HG02763 (cell line): ENCODE data around the gene SPECC1.
"Not testable (repeated sequence)": the region's sequence is repeated elsewhere in the genome, so short reads cannot be mapped to it uniquely, and the experiment has no call there.

ENCODE experiments used
- ATAC-seq: cut with Tn5 transposase; IDR thresholded peaks from one replicate; pipeline ENCODE4 v1.9.1; 2021; ENCODE audit warnings: mild to moderate bottlenecking, moderate library complexity; ENCODE audit not compliant: unreplicated experiment

SPECC1 gene

GRCh38 chr17:20158580-20158979 is 149.4 kb downstream of the SPECC1 start:
- no peak for ATAC-seq

DNA sequence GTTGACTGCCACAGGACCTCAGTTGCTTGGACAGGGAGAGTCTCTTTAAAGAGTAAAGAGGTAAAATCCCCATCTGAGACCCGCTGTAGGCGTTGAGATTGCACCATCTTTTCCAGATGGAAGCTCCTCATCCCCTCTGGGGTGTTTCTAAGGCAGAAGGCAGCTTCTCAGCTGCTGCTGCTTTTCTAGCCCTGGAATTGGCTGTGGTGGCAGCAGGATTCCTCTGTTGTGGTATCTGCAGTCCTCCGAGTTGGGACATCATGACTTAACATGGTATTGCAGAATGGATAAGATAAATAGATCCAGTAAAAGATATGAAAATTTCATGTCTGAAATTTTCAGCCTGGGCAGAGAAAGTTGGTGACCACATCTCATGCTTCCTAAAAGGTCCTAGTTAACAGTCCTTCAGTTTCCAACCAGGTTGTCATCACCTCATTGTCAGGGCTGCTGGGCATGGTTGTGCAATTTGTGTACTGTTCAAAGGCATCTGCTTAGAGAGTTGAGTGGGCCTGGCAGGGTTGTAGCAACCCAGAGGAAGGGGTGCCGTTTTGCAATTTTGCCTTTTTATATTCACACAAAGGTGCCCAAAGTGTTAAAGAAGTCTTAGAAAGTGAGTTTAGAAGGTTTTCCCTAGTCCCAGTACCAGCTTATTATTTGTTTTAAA is 150.4 kb downstream of the SPECC1 start:
- no peak for ATAC-seq

DNA sequence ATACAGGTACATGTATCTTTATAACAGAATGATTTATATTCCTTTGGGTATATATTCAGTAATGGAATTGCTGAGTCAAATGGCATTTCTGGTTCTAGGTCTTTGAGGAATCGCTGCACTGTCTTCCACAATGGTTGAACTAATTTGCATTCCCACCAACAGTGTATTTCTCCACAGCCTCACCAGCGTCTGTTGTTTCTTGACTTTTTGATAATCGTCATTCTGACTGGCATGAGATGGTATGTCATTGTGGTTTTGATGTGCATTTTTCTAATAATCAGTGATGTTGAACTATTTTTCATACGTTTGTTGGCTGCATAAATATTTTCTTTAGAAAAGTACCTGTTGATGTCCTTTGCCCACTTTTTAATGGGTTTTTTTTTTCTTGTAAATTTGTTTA is 156.4 kb downstream of the SPECC1 start:
- ATAC-seq, result not testable (repeated sequence)

DNA sequence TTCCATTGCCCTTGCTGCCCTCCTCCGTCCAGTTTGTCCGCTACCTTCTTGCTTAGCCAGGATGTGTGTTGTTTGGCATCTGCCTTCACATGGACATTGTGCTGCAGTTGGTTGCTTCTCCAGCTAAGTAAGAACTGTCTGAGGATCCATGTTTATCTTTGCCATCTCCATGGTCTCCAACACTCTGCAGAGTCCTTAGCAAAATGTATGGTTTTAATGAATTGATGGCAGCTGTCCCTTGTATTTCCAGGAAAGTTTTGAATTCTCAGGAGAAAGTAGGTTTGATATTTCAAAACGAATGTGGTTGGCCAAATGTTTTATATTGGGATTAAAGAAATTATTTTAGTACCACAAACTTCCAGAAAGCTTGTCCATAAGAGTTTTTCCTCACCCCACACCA is 160.9 kb downstream of the SPECC1 start:
- ATAC-seq, result no peak

DNA sequence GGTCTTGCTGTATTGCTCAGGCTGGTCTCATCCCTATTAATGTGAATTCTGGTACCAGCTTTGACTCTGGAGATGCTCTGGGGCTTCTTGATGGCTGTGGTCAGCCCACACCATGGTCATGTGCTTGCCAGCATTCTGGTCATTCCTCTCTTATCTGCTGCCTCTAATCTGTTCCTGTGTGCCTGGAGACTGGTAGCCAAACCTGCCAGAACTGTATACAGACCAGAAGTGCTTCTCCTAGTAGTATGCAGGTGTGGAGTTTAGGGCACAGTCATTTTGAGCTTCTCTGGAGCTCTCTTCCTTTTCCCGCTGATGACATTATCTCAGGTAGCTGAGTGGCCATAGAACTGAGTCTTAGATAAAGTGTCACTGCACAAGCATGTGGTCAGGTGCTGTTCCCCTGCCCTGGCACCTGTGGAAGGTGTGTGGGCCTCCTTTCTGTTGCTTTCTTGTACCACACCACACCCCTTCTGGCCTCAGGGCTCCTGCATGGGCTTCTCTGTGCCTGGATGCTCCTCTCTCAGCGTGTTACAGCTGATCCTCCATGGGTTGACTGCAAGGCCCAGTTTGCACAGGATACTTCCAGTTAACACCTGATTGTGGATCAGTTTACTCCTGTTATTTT is 162.7 kb downstream of the SPECC1 start:
- no peak for ATAC-seq

- ATAC-seq, result no peak
These were observed 163.2 kb downstream of the SPECC1 start for GRCh38 chr17:20172376-20172775.

GRCh38 chr17:20173091-20173490 is 163.9 kb downstream of the SPECC1 start:
- no peak for ATAC-seq

DNA sequence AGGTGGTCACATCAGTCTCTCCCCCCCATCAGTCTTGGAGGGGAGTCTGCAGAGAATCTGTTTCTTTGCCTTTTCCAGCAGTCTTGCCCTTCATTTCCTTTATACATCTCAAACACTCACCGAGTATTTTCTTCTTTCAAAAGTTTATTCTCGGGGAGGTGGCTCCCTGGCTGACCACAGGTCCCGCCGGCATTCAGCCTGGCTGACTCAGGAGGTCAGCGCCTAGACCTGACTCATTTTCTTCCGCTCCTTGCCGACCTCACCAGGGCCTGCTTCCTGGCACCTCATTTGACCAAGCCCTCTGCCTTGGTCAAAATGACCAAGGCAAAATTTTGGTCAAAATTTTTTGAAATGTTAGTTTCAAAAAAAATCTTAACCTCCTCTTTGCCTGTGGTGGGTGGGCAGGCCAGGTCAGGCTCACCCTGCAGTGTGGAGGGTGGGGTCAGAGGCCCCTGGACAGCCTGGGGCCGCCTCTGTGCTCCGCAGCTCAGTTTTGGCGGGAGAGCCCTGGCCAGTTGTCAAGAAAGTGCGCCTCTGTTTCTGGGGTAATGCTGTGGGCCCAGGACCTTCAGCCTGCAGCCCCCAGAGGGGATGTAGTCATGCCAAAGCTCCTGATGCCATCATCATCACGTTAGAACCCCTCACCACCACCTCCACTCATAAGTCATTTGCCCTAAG is 165.6 kb downstream of the SPECC1 start:
- ATAC-seq, result no peak

DNA sequence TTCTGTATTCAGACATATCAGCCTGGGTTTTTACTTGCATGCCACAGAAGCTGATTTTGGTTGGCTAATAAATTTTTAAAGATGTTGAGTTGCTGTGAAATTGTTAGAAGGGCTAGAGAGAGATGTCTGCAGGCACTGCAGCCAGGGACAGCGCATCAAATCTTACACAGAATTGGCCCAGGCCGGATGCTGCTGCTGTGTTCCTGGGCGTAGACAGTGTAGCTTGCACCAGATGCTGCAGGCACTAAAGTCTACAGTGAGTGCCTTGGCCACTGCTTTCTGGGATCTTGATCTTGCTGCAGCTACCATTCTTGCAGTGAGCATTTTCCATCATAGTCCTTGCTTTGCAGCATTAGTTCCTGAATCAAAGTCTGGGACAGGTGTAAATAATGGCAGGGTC is 169.9 kb downstream of the SPECC1 start:
- ATAC-seq, result no peak

GRCh38 chr17:20180661-20181060 is 171.5 kb downstream of the SPECC1 start:
- ATAC-seq, result no peak

- ATAC-seq, result no peak
These were observed 175.0 kb downstream of the SPECC1 start for GRCh38 chr17:20184181-20184580.

GRCh38 chr17:20184977-20185619 is 175.9 kb downstream of the SPECC1 start:
- no peak for ATAC-seq

DNA sequence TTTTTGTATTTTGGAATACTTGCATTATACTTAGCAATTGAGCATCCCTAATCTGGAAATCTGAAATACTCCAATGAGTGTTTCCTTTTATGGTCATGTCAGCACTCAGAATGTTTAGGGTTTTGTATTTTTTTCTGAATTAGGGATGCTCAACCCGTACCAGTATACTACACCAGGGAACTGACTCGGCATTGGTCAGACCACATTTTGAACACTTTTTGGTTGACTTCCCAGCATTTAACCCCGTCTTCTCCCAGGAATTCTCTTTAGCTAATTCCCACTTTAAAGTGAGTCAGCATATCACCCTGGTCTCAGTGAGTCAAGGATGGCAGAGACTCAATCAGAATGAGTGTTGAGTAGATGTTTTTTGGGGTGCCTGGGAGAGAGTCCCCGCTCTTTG is 177.9 kb downstream of the SPECC1 start:
- no peak for ATAC-seq

DNA sequence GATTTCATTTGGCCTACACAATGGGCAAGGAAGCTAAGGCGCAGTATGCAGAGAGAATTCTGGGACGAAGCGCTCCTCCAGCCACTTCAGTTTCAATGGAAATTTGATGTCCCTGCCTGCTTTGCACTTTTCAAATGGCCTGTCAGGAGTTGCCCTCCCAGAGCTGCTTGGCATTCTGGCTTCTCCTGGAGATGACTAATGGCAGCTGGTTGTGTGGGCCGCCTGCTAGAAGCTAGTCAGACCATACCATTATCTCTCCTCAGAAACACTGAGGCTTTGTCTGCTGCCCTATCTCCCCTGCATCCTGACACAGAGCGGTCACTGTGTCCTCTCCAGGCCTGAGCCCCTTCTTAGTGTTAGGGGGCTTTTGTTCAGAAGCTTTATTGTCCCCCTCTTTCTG is 180.1 kb downstream of the SPECC1 start:
- ATAC-seq, result no peak

GRCh38 chr17:20189979-20190378 is 180.8 kb downstream of the SPECC1 start:
- ATAC-seq, result no peak

- no peak for ATAC-seq
These were observed 181.4 kb downstream of the SPECC1 start for GRCh38 chr17:20190605-20191004.

DNA sequence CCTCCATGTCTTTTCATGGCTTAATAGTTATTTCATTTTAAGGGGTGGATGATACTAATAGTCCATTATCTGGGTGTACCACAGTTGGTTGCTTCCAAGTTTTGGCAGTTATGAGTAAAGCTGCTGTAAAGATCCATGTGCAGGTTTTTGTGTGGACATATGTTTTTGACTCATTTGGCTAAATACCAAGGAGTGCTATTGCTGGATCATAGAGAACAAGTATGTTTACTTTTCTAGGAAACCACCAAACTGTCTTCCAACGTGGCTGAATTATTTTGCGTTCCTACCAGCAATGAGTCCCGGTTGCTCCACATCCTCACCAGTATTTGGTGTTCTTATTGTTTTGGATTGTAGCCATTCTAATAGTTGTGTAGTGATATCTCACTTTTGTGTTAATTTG is 181.9 kb downstream of the SPECC1 start:
- ATAC-seq, result no peak

DNA sequence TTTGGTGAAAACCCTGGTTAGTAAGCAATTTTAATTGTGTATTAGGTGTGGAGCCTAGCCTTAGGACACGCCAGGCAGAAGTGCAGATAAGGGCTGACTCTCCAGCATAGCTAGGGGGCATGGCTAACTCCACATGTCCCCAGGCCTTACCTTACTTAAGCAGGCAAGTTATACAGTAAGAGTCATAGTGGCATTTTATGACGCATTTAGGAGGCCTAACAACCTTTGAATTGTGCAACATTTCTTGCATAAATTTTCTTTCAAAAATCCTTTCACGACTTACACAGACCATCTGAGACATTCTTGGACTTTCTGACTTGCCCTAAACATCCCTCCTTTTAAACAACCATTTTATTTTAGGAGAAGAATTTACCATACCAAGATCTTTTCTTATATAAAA is 187.1 kb downstream of the SPECC1 start:
- ATAC-seq, result not testable (repeated sequence)

DNA sequence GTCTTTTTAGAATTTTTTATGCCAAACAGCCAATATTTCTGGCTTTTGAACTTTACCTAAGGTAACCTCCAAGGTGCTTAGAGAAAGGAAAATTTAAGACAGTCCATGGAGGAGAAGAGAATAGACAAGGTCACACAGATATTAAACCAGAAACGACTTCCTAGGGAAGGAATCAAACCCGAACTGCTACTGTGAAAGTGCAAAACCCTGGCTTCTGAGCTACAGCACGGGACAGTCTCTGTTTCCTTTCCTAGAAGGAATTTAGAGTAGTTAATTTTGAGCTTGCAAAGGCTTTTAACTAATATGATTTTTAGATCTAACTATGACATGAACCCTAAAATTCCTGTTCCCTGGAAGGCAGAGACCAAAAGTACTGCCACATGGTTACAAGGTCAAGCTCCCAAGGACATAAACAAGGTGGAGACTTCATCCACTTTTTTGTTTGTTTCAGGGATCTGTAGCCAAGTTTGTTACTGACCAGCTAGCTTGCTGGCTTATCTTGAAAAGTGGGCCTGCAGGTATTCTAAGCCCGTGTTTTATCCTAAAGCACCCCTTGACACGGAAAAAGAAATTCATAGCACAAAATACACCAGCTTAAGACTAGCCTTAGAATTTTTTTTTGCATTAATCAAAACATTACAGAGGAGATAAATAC is 188.2 kb downstream of the SPECC1 start:
- ATAC-seq, result no peak

GRCh38 chr17:20200016-20200795 is 191.0 kb downstream of the SPECC1 start:
- ATAC-seq, result no peak
